HEK293 (cell line): ENCODE results near the gene NEK2.

Experiments
- GLI2 ChIP-seq: fragments of 450-650 bp; formaldehyde crosslinking; IDR thresholded peaks from 2 replicates; pipeline ENCODE4; 2017; ENCODE audit warnings: missing biosample characterization, missing genetic modification characterization, low read depth, borderline replicate concordance
- INSM2 ChIP-seq: fragments of 450-650 bp; formaldehyde crosslinking; IDR thresholded peaks from 2 replicates; pipeline ENCODE4 v1.5.1; 2016; ENCODE audit warnings: missing biosample characterization, missing genetic modification characterization
- KLF16 ChIP-seq: fragments of 450-650 bp; formaldehyde crosslinking; IDR thresholded peaks from 2 replicates; pipeline ENCODE4 v1.5.1; 2017; ENCODE audit warnings: missing biosample characterization, missing genetic modification characterization
- MZF1 ChIP-seq: fragments of 450-650 bp; formaldehyde crosslinking; IDR thresholded peaks from 2 replicates; pipeline ENCODE4 v1.5.1; 2017; ENCODE audit warnings: missing biosample characterization, missing genetic modification characterization, borderline replicate concordance
- REPIN1 ChIP-seq: fragments of 450-650 bp; formaldehyde crosslinking; IDR thresholded peaks from 2 replicates; pipeline ENCODE4 v1.5.1; 2017; ENCODE audit warnings: missing biosample characterization, missing genetic modification characterization, low read depth
- SCRT1 ChIP-seq: fragments of 450-650 bp; formaldehyde crosslinking; IDR thresholded peaks from 2 replicates; pipeline ENCODE4 v1.5.1; 2016; ENCODE audit warnings: missing biosample characterization, missing genetic modification characterization, borderline replicate concordance
- ZBTB1 ChIP-seq: fragments of 450-650 bp; formaldehyde crosslinking; IDR thresholded peaks from 2 replicates; pipeline ENCODE4 v1.5.1; 2016; ENCODE audit warnings: missing biosample characterization, missing genetic modification characterization
- ZBTB11 ChIP-seq: fragments of 450-650 bp; formaldehyde crosslinking; conservative IDR thresholded peaks from 2 replicates; pipeline ENCODE4 v1.5.1; 2016; ENCODE audit warnings: low read depth, missing biosample characterization, missing genetic modification characterization
- ZBTB6 ChIP-seq: fragments of 450-650 bp; formaldehyde crosslinking; IDR thresholded peaks from 2 replicates; pipeline ENCODE4 v1.5.1; 2017; ENCODE audit warnings: missing biosample characterization, missing genetic modification characterization
- ZFHX2 ChIP-seq: fragments of 450-650 bp; formaldehyde crosslinking; conservative IDR thresholded peaks from 2 replicates; pipeline ENCODE4 v1.5.1; 2016; ENCODE audit warnings: missing biosample characterization, missing genetic modification characterization
- ZFP37 ChIP-seq: fragments of 450-650 bp; formaldehyde crosslinking; IDR thresholded peaks from 2 replicates; pipeline ENCODE4 v1.5.1; 2016; ENCODE audit warnings: missing biosample characterization, missing genetic modification characterization
- ZNF133 ChIP-seq: fragments of 450-650 bp; formaldehyde crosslinking; IDR thresholded peaks from 2 replicates; pipeline ENCODE4 v1.5.1; 2016; ENCODE audit warnings: missing biosample characterization, missing genetic modification characterization
- ZNF138 ChIP-seq: fragments of 450-650 bp; formaldehyde crosslinking; IDR thresholded peaks from 2 replicates; pipeline ENCODE4 v1.5.1; 2016; ENCODE audit warnings: missing biosample characterization, missing genetic modification characterization, borderline replicate concordance
- ZNF175 ChIP-seq: fragments of 450-650 bp; formaldehyde crosslinking; IDR thresholded peaks from 2 replicates; pipeline ENCODE4 v1.5.1; 2016; ENCODE audit warnings: missing biosample characterization, missing genetic modification characterization
- ZNF19 ChIP-seq: fragments of 450-650 bp; formaldehyde crosslinking; IDR thresholded peaks from 2 replicates; pipeline ENCODE4; 2016; ENCODE audit warnings: missing biosample characterization, missing genetic modification characterization, low read depth
- ZNF266 ChIP-seq: fragments of 450-650 bp; formaldehyde crosslinking; IDR thresholded peaks from 2 replicates; pipeline ENCODE4 v1.5.1; 2016; ENCODE audit warnings: missing biosample characterization, missing genetic modification characterization, low read depth
- ZNF280D ChIP-seq: fragments of 450-650 bp; formaldehyde crosslinking; IDR thresholded peaks from 2 replicates; pipeline ENCODE4 v1.5.1; 2016; ENCODE audit warnings: missing biosample characterization, missing genetic modification characterization
- ZNF292 ChIP-seq: fragments of 450-650 bp; formaldehyde crosslinking; IDR thresholded peaks from 2 replicates; pipeline ENCODE4 v1.5.1; 2016; ENCODE audit warnings: low read depth, missing biosample characterization, missing genetic modification characterization, borderline replicate concordance
- ZNF354C ChIP-seq: fragments of 450-650 bp; formaldehyde crosslinking; IDR thresholded peaks from 2 replicates; pipeline ENCODE4 v1.5.1; 2016; ENCODE audit warnings: missing biosample characterization, missing genetic modification characterization, low read depth, borderline replicate concordance
- ZNF398 ChIP-seq: fragments of 450-650 bp; formaldehyde crosslinking; IDR thresholded peaks from 2 replicates; pipeline ENCODE4 v1.5.1; 2017; ENCODE audit warnings: missing biosample characterization, missing genetic modification characterization
- ZNF501 ChIP-seq: fragments of 450-650 bp; formaldehyde crosslinking; IDR thresholded peaks from 2 replicates; pipeline ENCODE4 v1.5.1; 2016; ENCODE audit warnings: missing biosample characterization, missing genetic modification characterization
- ZNF600 ChIP-seq: fragments of 450-650 bp; formaldehyde crosslinking; IDR thresholded peaks from 2 replicates; pipeline ENCODE4 v1.5.1; 2016; ENCODE audit warnings: missing biosample characterization, missing genetic modification characterization
- ZNF658 ChIP-seq: fragments of 450-650 bp; formaldehyde crosslinking; IDR thresholded peaks from 2 replicates; pipeline ENCODE4; 2016; ENCODE audit warnings: missing biosample characterization, missing genetic modification characterization
- ZNF701 ChIP-seq: fragments of 450-650 bp; formaldehyde crosslinking; IDR thresholded peaks from 2 replicates; pipeline ENCODE4 v1.5.1; 2016; ENCODE audit warnings: missing biosample characterization, missing genetic modification characterization
- TF ChIP-seq, protein P1 (sequence below): fragments of 450-650 bp; formaldehyde crosslinking; IDR thresholded peaks from 2 replicates; pipeline ENCODE4 v1.5.0; 2017; ENCODE audit warnings: missing biosample characterization, missing genetic modification characterization, borderline replicate concordance

NEK2 gene

DNA sequence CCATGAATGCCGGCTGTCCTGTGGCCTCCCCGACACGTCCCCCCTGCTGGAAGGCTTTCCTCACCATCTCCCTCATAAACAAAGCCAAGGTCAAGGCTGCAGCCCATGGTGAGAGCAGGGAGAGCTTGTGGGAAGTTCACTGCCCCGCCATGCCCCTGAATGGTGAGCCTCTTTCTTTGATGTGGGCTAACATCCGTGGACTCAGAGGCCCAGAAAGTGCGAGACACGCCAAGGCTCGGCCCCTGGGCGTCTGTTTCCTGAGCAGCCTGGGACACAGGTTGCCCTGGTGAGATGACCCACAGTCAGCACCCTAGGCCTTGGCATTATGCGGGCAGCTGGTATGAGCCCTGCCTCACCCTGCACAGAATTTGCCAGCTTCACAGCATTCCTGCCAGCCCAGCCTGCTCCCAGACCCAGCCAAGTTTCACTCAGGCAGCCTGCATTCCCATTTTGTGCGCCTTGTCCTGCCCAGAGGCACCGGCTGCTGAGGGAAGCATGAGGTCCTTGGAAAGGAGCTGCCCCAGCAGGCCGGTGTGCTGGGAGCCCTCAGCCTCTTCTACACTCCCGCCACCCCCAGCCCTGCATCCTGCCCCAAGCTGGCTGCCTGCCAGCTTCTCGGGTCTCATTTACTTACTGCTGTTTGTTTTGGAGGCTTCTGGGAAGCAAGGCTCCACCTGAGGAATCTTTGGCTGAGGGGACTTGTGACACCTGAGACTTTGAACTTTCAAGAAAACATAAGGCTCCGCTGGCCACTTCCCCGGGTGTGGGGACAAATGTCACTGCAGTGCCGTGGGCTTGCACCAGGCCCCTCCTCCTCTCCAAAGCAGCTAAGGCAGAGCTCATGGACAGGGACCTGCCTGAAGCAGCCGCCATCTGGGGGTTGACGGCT lies 31.9 kb downstream of the NEK2 start (continued):
- TF ChIP-seq MZF1 (tag by site-specific recombination) (no peak), ZNF501 (no peak), ZNF354C (tag by site-specific recombination) (no peak), KLF16 (tag by site-specific recombination) (no peak), ZFP37 (tag by site-specific recombination) (no peak), ZNF133 (tag by site-specific recombination) (no peak), ZNF138 (tag by site-specific recombination) (no peak), ZNF19 (tag by site-specific recombination) (no peak), ZNF658 (tag by site-specific recombination) (no peak), ZNF701 (tag by site-specific recombination) (no peak), ZBTB11 (tag by site-specific recombination) (no peak), ZNF175 (tag by site-specific recombination) (no peak), ZNF398 (peak; percentile 41; the same call in 1 of the 2 replicates), ZFHX2 (tag by site-specific recombination) (no peak), ZBTB6 (tag by site-specific recombination) (no peak), GLI2 (tag by site-specific recombination) (no peak), ZNF600 (0 out of 2 replicates have a peak, but pooled peaks have one; percentile 37), ZNF292 (tag by site-specific recombination) (no peak), SCRT1 (peak; percentile 86; the same call in 1 of the 2 replicates), REPIN1 (tag by site-specific recombination) (no peak), ZBTB1 (tag by site-specific recombination) (no peak), ZNF266 (tag by site-specific recombination) (no peak), ZNF280D (no peak), INSM2 (tag by site-specific recombination) (no peak)
- TF ChIP-seq, protein P1, sequence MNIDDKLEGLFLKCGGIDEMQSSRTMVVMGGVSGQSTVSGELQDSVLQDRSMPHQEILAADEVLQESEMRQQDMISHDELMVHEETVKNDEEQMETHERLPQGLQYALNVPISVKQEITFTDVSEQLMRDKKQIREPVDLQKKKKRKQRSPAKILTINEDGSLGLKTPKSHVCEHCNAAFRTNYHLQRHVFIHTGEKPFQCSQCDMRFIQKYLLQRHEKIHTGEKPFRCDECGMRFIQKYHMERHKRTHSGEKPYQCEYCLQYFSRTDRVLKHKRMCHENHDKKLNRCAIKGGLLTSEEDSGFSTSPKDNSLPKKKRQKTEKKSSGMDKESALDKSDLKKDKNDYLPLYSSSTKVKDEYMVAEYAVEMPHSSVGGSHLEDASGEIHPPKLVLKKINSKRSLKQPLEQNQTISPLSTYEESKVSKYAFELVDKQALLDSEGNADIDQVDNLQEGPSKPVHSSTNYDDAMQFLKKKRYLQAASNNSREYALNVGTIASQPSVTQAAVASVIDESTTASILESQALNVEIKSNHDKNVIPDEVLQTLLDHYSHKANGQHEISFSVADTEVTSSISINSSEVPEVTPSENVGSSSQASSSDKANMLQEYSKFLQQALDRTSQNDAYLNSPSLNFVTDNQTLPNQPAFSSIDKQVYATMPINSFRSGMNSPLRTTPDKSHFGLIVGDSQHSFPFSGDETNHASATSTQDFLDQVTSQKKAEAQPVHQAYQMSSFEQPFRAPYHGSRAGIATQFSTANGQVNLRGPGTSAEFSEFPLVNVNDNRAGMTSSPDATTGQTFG (tag by site-specific recombination): no peak
